ENCODE results near the gene DCBLD1. TPM values are rescaled to one million over a fixed set of nuclear protein-coding genes. Genes with fewer than 3 reads are reported as not detected.

The DCBLD1 gene
- total and polyA plus RNA-seq, 2 of the 13 experiments (the other 11 are each of a cell fraction or from before 2014, with no cell fraction given), result 23.2 to 41.5 TPM

- ChIA-PET POLR2A (no interaction called here), CTCF (ENCODE audit: low intra/inter-chr PET ratio, low total read pairs) (no interaction called here)
- no peaks in the 10 kb centered on the region for H3K9me3 ChIP-seq (ENCODE audit: low read length)
- no TSS peak for BruUV-seq (replicated peaks)
- ATAC-seq (no peak), DNase-seq (ENCODE audit: low spot score) (no peak), FAIRE-seq (no peak)
- no peak overlapping the region for H2AFZ ChIP-seq (ENCODE audit: low read length)
- no peak overlapping the region for H3K27ac ChIP-seq (ENCODE audit: extremely low read length, insufficient read depth, low read length)
- H4K20me1 ChIP-seq (ENCODE audit: insufficient read depth, low read length), result no peaks in the 10 kb centered on the region
- H3K4me2 ChIP-seq (ENCODE audit: low read depth, low read length), result no peak overlapping the region
- WGBS (ENCODE audit: low lambda C conversion rate), result 72% methylated on average over 3 of the region's 3 CpGs
- no peaks in the 10 kb centered on the region for H3K36me3 ChIP-seq (replicated peaks in 1 of 2; ENCODE audit: control insufficient read depth in 1 of 2, insufficient read depth in 2 of 2, low read length in 2 of 2)
- intact Hi-C loops (cut with micrococcal nuclease; ENCODE audit: unreplicated experiment) (no loop called here), in situ Hi-C loops (cut with HindIII; ENCODE audit: extremely low pct_ligation_motif_present, low pct_unique_long_range_greater_than_20kb) (no loop called here)
- H3K27me3 ChIP-seq (ENCODE audit: control insufficient read depth in 1 of 2, insufficient read depth in 2 of 2, low read length in 2 of 2), result peaks cover 1 to 9% of the 10 kb centered on the region in 2 experiments; a peak in 3 of 5 replicates
- H3K79me2 ChIP-seq (ENCODE audit: insufficient read depth, low read length), result no peaks in the 10 kb centered on the region
- TF ChIP-seq ZBTB43 (CRISPR knock-in tag; conservative IDR thresholded peaks at IDR 0.05), result no peak
- no peak for TF ChIP-seq TFDP2 (CRISPR knock-in tag; IDR thresholded peaks at IDR 0.05)
- TF ChIP-seq ZNF577 (CRISPR knock-in tag; IDR thresholded peaks at IDR 0.05; ENCODE audit: borderline replicate concordance, low read depth), result no peak
- TF ChIP-seq IRF1 (CRISPR knock-in tag; IDR thresholded peaks at IDR 0.05; ENCODE audit: low read depth), result no peak
- TF ChIP-seq KLF16 (CRISPR knock-in tag; IDR thresholded peaks at IDR 0.05), result no peak
- no peak for TF ChIP-seq ZNF18 (CRISPR knock-in tag; IDR thresholded peaks at IDR 0.05; ENCODE audit: insufficient replicate concordance)
- TF ChIP-seq MAF1 (CRISPR knock-in tag; IDR thresholded peaks at IDR 0.05; ENCODE audit: borderline replicate concordance), result no peak
- no peak for TF ChIP-seq ZNF501 (CRISPR knock-in tag; IDR thresholded peaks at IDR 0.05)
- no peak for TF ChIP-seq ZNF547 (CRISPR knock-in tag; IDR thresholded peaks at IDR 0.05)
- H3K4me1 ChIP-seq (ENCODE audit: insufficient read depth, low read length), result peaks cover 7% of the 10 kb centered on the region
- no peak overlapping the region for H3K4me3 ChIP-seq (replicated peaks in 1 of 3; ENCODE audit: insufficient read depth in 1 of 3, low read depth in 2 of 3, low read length in 3 of 3)
- no peak overlapping the region for H3K9ac ChIP-seq (ENCODE audit: insufficient read depth, low read depth, low read length)
These were observed 9.8 kb upstream of the DCBLD1 start for GRCh38 chr6:117472667-117473066.
